ENCODE data around the gene PHGDH. TPM values are rescaled to one million over a fixed set of nuclear protein-coding genes. Genes with fewer than 3 reads are reported as not detected.

PHGDH gene
- total RNA-seq, 1 donor from 2014 or later, result 92.6 TPM

- TF ChIP-seq, protein P1, sequence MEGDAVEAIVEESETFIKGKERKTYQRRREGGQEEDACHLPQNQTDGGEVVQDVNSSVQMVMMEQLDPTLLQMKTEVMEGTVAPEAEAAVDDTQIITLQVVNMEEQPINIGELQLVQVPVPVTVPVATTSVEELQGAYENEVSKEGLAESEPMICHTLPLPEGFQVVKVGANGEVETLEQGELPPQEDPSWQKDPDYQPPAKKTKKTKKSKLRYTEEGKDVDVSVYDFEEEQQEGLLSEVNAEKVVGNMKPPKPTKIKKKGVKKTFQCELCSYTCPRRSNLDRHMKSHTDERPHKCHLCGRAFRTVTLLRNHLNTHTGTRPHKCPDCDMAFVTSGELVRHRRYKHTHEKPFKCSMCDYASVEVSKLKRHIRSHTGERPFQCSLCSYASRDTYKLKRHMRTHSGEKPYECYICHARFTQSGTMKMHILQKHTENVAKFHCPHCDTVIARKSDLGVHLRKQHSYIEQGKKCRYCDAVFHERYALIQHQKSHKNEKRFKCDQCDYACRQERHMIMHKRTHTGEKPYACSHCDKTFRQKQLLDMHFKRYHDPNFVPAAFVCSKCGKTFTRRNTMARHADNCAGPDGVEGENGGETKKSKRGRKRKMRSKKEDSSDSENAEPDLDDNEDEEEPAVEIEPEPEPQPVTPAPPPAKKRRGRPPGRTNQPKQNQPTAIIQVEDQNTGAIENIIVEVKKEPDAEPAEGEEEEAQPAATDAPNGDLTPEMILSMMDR (IDR thresholded peaks at IDR 0.05), result no peak
- no peak for TF ChIP-seq POLR2A (IDR thresholded peaks at IDR 0.05)
- TF ChIP-seq POLR2AphosphoS5 (IDR thresholded peaks at IDR 0.05; ENCODE audit: insufficient read depth in 1 of 2, low read depth in 1 of 2), result no peak
- intact Hi-C loops (cut with DNase I), result no loop called here
- peaks cover 0 to 20% of the 10 kb centered on the region in 2 donors for H3K36me3 ChIP-seq
- H3K4me1 ChIP-seq, result no peaks in the 10 kb centered on the region
- no peak overlapping the region for H3K4me3 ChIP-seq
- no peaks in the 10 kb centered on the region for H3K9me3 ChIP-seq
- H3K27me3 ChIP-seq, result no peaks in the 10 kb centered on the region
- DNase-seq (ENCODE audit: extremely low spot score in 2 of 2), result no peak
- H3K27ac ChIP-seq, result no peak overlapping the region
Observed at GRCh38 chr1:119724611-119725218, 13.0 kb downstream of the PHGDH start.

DNA sequence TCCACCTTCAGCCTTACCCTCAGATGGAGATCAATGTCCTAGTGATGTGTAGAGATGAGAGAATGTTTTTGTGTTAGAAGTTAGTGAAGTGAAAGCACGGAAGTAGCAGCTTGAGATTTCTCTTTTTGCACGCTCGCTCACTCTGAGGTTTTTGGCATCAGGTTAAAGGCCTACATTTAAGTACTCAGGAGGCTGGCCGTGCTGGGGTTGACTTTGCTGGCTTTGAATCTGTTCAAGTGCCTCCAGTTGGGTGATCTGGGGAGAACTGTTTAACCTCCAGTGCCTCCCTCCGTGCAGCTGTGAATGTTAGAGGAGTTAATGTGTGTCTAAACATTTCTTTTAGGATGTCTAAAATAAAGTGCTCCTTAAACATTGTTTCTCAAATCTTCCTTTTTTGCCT is 13.9 kb downstream of the PHGDH start:
- Histone ChIP-seq H3K27me3 (no peaks in the 10 kb centered on the region), H3K4me3 (no peak overlapping the region), H3K27ac (no peak overlapping the region), H3K4me1 (no peaks in the 10 kb centered on the region), H3K9me3 (no peaks in the 10 kb centered on the region), H3K36me3 (peaks cover 0 to 22% of the 10 kb centered on the region in 2 donors)
- TF ChIP-seq, protein P1 (IDR thresholded peaks at IDR 0.05), result no peak
- TF ChIP-seq POLR2A (IDR thresholded peaks at IDR 0.05) (no peak), POLR2AphosphoS5 (IDR thresholded peaks at IDR 0.05; ENCODE audit: insufficient read depth in 1 of 2, low read depth in 1 of 2) (no peak)
- no peak for DNase-seq (ENCODE audit: extremely low spot score in 2 of 2)
- intact Hi-C loops (cut with DNase I), result no loop called here

GRCh38 chr1:119727991-119728390 is 16.3 kb downstream of the PHGDH start:
- Histone ChIP-seq H3K9me3 (no peaks in the 10 kb centered on the region), H3K36me3 (peaks cover 0 to 20% of the 10 kb centered on the region in 2 donors), H3K27me3 (no peaks in the 10 kb centered on the region), H3K4me3 (no peak overlapping the region), H3K4me1 (no peaks in the 10 kb centered on the region), H3K27ac (no peak overlapping the region)
- TF ChIP-seq POLR2A (IDR thresholded peaks at IDR 0.05) (no peak), POLR2AphosphoS5 (IDR thresholded peaks at IDR 0.05; ENCODE audit: insufficient read depth in 1 of 2, low read depth in 1 of 2) (no peak)
- TF ChIP-seq, protein P1 (IDR thresholded peaks at IDR 0.05), result no peak
- intact Hi-C loops (cut with DNase I), result no loop called here
- DNase-seq (ENCODE audit: extremely low spot score in 2 of 2), result no peak

- Histone ChIP-seq H3K4me3 (no peak overlapping the region), H3K9me3 (no peaks in the 10 kb centered on the region), H3K27me3 (no peaks in the 10 kb centered on the region), H3K4me1 (no peaks in the 10 kb centered on the region), H3K36me3 (peaks cover 0 to 10% of the 10 kb centered on the region in 2 donors), H3K27ac (no peak overlapping the region)
- intact Hi-C loops (cut with DNase I), result no loop called here
- no peak for DNase-seq (ENCODE audit: extremely low spot score in 2 of 2)
- TF ChIP-seq, protein P1 (IDR thresholded peaks at IDR 0.05), result no peak
Observed at GRCh38 chr1:119729044-119729443, 17.3 kb downstream of the PHGDH start.

GRCh38 chr1:119731060-119731459 is 19.3 kb downstream of the PHGDH start:
- no peak for TF ChIP-seq POLR2AphosphoS5 (IDR thresholded peaks at IDR 0.05; ENCODE audit: insufficient read depth in 1 of 2, low read depth in 1 of 2)
- no peak for TF ChIP-seq POLR2A (IDR thresholded peaks at IDR 0.05)
- TF ChIP-seq, protein P1 (IDR thresholded peaks at IDR 0.05), result no peak
- peaks cover 0 to 6% of the 10 kb centered on the region in 2 donors for H3K36me3 ChIP-seq
- no peaks in the 10 kb centered on the region for H3K27me3 ChIP-seq
- no peak overlapping the region for H3K27ac ChIP-seq
- intact Hi-C loops (cut with DNase I), result no loop called here
- no peaks in the 10 kb centered on the region for H3K9me3 ChIP-seq
- DNase-seq (ENCODE audit: extremely low spot score in 2 of 2), result no peak
- no peaks in the 10 kb centered on the region for H3K4me1 ChIP-seq
- H3K4me3 ChIP-seq, result no peak overlapping the region
